Suprapubic skin (tissue), 4 donors: ENCODE results near the gene SCFD1.

Experiments used
- POLR2A ChIP-seq, 2 donors: fragments of 450-650 bp; IDR thresholded peaks; one replicate each; pipeline ENCODE4 v1.6.1; 2017; ENCODE audit warnings: antibody characterized with exemption in 2 of 2, mild to moderate bottlenecking in 2 of 2, moderate library complexity in 2 of 2
- POLR2AphosphoS5 ChIP-seq, 3 donors: sonication (generic); formaldehyde crosslinking; IDR thresholded peaks; one replicate each; pipeline ENCODE4 v1.6.1; 2017; ENCODE audit warnings: antibody characterized with exemption in 3 of 3
- TF ChIP-seq, protein P1 (sequence below), 2 donors: fragments of 200-600 bp in 1 of 2; fragments of 450-650 bp in 1 of 2; sonication (generic) in 1 of 2; IDR thresholded peaks; one replicate each; pipeline ENCODE4 v1.5.1; 2016 to 2019; ENCODE audit warnings: antibody characterized with exemption in 2 of 2, mild to moderate bottlenecking in 1 of 2, moderate library complexity in 1 of 2

GRCh38 chr14:30763891-30764290, 141.8 kb downstream of the SCFD1 start:
- TF ChIP-seq POLR2A (IDR thresholded peaks at IDR 0.05) (no peak), POLR2AphosphoS5 (IDR thresholded peaks at IDR 0.05) (no peak)
- TF ChIP-seq, protein P1, sequence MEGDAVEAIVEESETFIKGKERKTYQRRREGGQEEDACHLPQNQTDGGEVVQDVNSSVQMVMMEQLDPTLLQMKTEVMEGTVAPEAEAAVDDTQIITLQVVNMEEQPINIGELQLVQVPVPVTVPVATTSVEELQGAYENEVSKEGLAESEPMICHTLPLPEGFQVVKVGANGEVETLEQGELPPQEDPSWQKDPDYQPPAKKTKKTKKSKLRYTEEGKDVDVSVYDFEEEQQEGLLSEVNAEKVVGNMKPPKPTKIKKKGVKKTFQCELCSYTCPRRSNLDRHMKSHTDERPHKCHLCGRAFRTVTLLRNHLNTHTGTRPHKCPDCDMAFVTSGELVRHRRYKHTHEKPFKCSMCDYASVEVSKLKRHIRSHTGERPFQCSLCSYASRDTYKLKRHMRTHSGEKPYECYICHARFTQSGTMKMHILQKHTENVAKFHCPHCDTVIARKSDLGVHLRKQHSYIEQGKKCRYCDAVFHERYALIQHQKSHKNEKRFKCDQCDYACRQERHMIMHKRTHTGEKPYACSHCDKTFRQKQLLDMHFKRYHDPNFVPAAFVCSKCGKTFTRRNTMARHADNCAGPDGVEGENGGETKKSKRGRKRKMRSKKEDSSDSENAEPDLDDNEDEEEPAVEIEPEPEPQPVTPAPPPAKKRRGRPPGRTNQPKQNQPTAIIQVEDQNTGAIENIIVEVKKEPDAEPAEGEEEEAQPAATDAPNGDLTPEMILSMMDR (IDR thresholded peaks at IDR 0.05): no peak
